HCT116 (cell line): ENCODE results near the gene SSUH2.

Experiments
- CBX3 ChIP-seq: IDR thresholded peaks from 2 replicates; pipeline ENCODE4 v1.6.1; 2012; ENCODE audit warnings: low read depth
- CTCF ChIP-seq, 3 experiments: fragments of 200-600 bp in 1 of 3; sonication (generic) in 1 of 3; IDR thresholded peaks in 2 of 3; conservative IDR thresholded peaks in 1 of 3; 2 replicates each; pipeline ENCODE4 v1.5.1; 2012 to 2017; ENCODE audit warnings: low read depth in 2 of 3, low read length in 2 of 3, antibody characterized with exemption in 1 of 3, borderline replicate concordance in 1 of 3, control low read depth in 1 of 3, mild to moderate bottlenecking in 1 of 3, mixed read lengths in 1 of 3, mixed run types in 1 of 3, moderate library complexity in 1 of 3; ENCODE audit not compliant: insufficient read depth in 1 of 3
- EGR1 ChIP-seq: IDR thresholded peaks from 2 replicates; pipeline ENCODE4 v1.6.1; 2012; ENCODE audit warnings: low read depth
- MAX ChIP-seq: IDR thresholded peaks from 2 replicates; pipeline ENCODE4 v1.6.1; 2012
- POLR2A ChIP-seq: IDR thresholded peaks from 2 replicates; pipeline ENCODE4 v1.7.0; 2011; ENCODE audit warnings: borderline replicate concordance; ENCODE audit not compliant: insufficient read depth, insufficient read length; ENCODE audit errors: extremely low read depth
- RAD21 ChIP-seq: IDR thresholded peaks from 2 replicates; pipeline ENCODE4 v1.6.1; 2012; ENCODE audit warnings: low read depth, mild to moderate bottlenecking
- REST ChIP-seq: IDR thresholded peaks from 2 replicates; pipeline ENCODE4 v1.6.1; 2012; ENCODE audit warnings: low read depth
- TCF7L2 ChIP-seq: IDR thresholded peaks from 2 replicates; pipeline ENCODE4 v1.7.0; 2011; ENCODE audit warnings: borderline replicate concordance, inconsistent platforms; ENCODE audit not compliant: insufficient read depth, insufficient read length; ENCODE audit errors: extremely low read depth
- ZBTB33 ChIP-seq: IDR thresholded peaks from 2 replicates; pipeline ENCODE4 v1.6.1; 2011; ENCODE audit warnings: mild to moderate bottlenecking, low read length, moderate library complexity; ENCODE audit not compliant: insufficient replicate concordance; ENCODE audit errors: extremely low read depth

- TF ChIP-seq REST: no peak
- no peak for TF ChIP-seq EGR1
- no peak for TF ChIP-seq CTCF (IDR thresholded peaks at IDR 0.05 in 2 of 3, conservative IDR thresholded peaks at IDR 0.05 in 1 of 3; ENCODE audit: borderline replicate concordance in 1 of 3, insufficient read depth in 1 of 3, low read depth in 2 of 3, low read length in 2 of 3)
- TF ChIP-seq ZBTB33: no peak
- TF ChIP-seq TCF7L2: no peak
- TF ChIP-seq CBX3: no peak
- TF ChIP-seq POLR2A: no peak
- no peak for TF ChIP-seq MAX
- TF ChIP-seq RAD21: no peak
Observed at GRCh38 chr3:8574670-8575322, 69.8 kb downstream of the SSUH2 start.
